Measurements from ENCODE around the gene FRMD5.
"Not testable (repeated sequence)": the region's sequence is repeated elsewhere in the genome, so short reads cannot be mapped to it uniquely, and the experiment has no call there.

Gene FRMD5

GRCh38 chr15:44033894-44034293 is 161.2 kb downstream of the FRMD5 start:
- H3K27me3 ChIP-seq (ENCODE audit: control insufficient read depth, insufficient read depth, low read length): no peaks in the 10 kb centered on the region
- H3K9me3 ChIP-seq (ENCODE audit: control insufficient read depth, insufficient read depth, low read length): no peaks in the 10 kb centered on the region
- no peak overlapping the region for H3K9ac ChIP-seq (ENCODE audit: low read depth, low read length)
- no peaks in the 10 kb centered on the region for H3K36me3 ChIP-seq (ENCODE audit: control insufficient read depth, insufficient read depth, low read length)
- no peak overlapping the region for H3K27ac ChIP-seq (ENCODE audit: low read depth, low read length)
- H3K4me1 ChIP-seq (ENCODE audit: control insufficient read depth, insufficient read depth, low read length): peaks cover 12% of the 10 kb centered on the region
- H3K4me3 ChIP-seq (ENCODE audit: low read depth, low read length): no peak overlapping the region

GRCh38 chr15:44032820-44033219 is 162.3 kb downstream of the FRMD5 start:
- H3K4me1 ChIP-seq (ENCODE audit: control insufficient read depth, insufficient read depth, low read length); H3K36me3 ChIP-seq (ENCODE audit: control insufficient read depth, insufficient read depth, low read length); H3K27ac ChIP-seq (ENCODE audit: low read depth, low read length); H3K9me3 ChIP-seq (ENCODE audit: control insufficient read depth, insufficient read depth, low read length); H3K9ac ChIP-seq (ENCODE audit: low read depth, low read length); H3K4me3 ChIP-seq (ENCODE audit: low read depth, low read length); H3K27me3 ChIP-seq (ENCODE audit: control insufficient read depth, insufficient read depth, low read length): not testable (repeated sequence)

GRCh38 chr15:44029940-44030568 is 165.0 kb downstream of the FRMD5 start:
- Histone ChIP-seq H3K36me3 (ENCODE audit: control insufficient read depth, insufficient read depth, low read length) (no peaks in the 10 kb centered on the region), H3K27me3 (ENCODE audit: control insufficient read depth, insufficient read depth, low read length) (no peaks in the 10 kb centered on the region), H3K4me3 (ENCODE audit: low read depth, low read length) (no peak overlapping the region), H3K9ac (ENCODE audit: low read depth, low read length) (no peak overlapping the region), H3K4me1 (ENCODE audit: control insufficient read depth, insufficient read depth, low read length) (peaks cover 7% of the 10 kb centered on the region; the same call in 1 of the 2 replicates), H3K27ac (ENCODE audit: low read depth, low read length) (no peak overlapping the region), H3K9me3 (ENCODE audit: control insufficient read depth, insufficient read depth, low read length) (no peaks in the 10 kb centered on the region)

- H3K36me3 ChIP-seq (ENCODE audit: control insufficient read depth, insufficient read depth, low read length): no peaks in the 10 kb centered on the region
- peaks cover 7% of the 10 kb centered on the region; the same call in 1 of the 2 replicates for H3K4me1 ChIP-seq (ENCODE audit: control insufficient read depth, insufficient read depth, low read length)
- no peak overlapping the region for H3K4me3 ChIP-seq (ENCODE audit: low read depth, low read length)
- no peaks in the 10 kb centered on the region for H3K27me3 ChIP-seq (ENCODE audit: control insufficient read depth, insufficient read depth, low read length)
- no peak overlapping the region for H3K27ac ChIP-seq (ENCODE audit: low read depth, low read length)
- H3K9me3 ChIP-seq (ENCODE audit: control insufficient read depth, insufficient read depth, low read length): no peaks in the 10 kb centered on the region
- H3K9ac ChIP-seq (ENCODE audit: low read depth, low read length): no peak overlapping the region
Observed at GRCh38 chr15:44029003-44029402, 166.1 kb downstream of the FRMD5 start.

- H3K4me3 ChIP-seq (ENCODE audit: low read depth, low read length): no peak overlapping the region
- H3K27ac ChIP-seq (ENCODE audit: low read depth, low read length): no peak overlapping the region
- no peaks in the 10 kb centered on the region for H3K9me3 ChIP-seq (ENCODE audit: control insufficient read depth, insufficient read depth, low read length)
- H3K4me1 ChIP-seq (ENCODE audit: control insufficient read depth, insufficient read depth, low read length): peaks cover 7% of the 10 kb centered on the region; the same call in 1 of the 2 replicates
- H3K9ac ChIP-seq (ENCODE audit: low read depth, low read length): no peak overlapping the region
- no peaks in the 10 kb centered on the region for H3K36me3 ChIP-seq (ENCODE audit: control insufficient read depth, insufficient read depth, low read length)
- H3K27me3 ChIP-seq (ENCODE audit: control insufficient read depth, insufficient read depth, low read length): no peaks in the 10 kb centered on the region
Observed at GRCh38 chr15:44028349-44028748, 166.7 kb downstream of the FRMD5 start.

- H3K27ac ChIP-seq (ENCODE audit: low read depth, low read length): no peak overlapping the region
- no peaks in the 10 kb centered on the region for H3K27me3 ChIP-seq (ENCODE audit: control insufficient read depth, insufficient read depth, low read length)
- no peak overlapping the region for H3K4me3 ChIP-seq (ENCODE audit: low read depth, low read length)
- no peaks in the 10 kb centered on the region for H3K9me3 ChIP-seq (ENCODE audit: control insufficient read depth, insufficient read depth, low read length)
- H3K9ac ChIP-seq (ENCODE audit: low read depth, low read length): no peak overlapping the region
- no peaks in the 10 kb centered on the region for H3K4me1 ChIP-seq (ENCODE audit: control insufficient read depth, insufficient read depth, low read length)
- H3K36me3 ChIP-seq (ENCODE audit: control insufficient read depth, insufficient read depth, low read length): no peaks in the 10 kb centered on the region
Observed at GRCh38 chr15:44024155-44024554, 170.9 kb downstream of the FRMD5 start.

GRCh38 chr15:44023176-44023575 is 171.9 kb downstream of the FRMD5 start:
- Histone ChIP-seq H3K9me3 (ENCODE audit: control insufficient read depth, insufficient read depth, low read length) (no peaks in the 10 kb centered on the region), H3K9ac (ENCODE audit: low read depth, low read length) (no peak overlapping the region), H3K27ac (ENCODE audit: low read depth, low read length) (no peak overlapping the region), H3K4me1 (ENCODE audit: control insufficient read depth, insufficient read depth, low read length) (no peaks in the 10 kb centered on the region), H3K36me3 (ENCODE audit: control insufficient read depth, insufficient read depth, low read length) (no peaks in the 10 kb centered on the region), H3K27me3 (ENCODE audit: control insufficient read depth, insufficient read depth, low read length) (no peaks in the 10 kb centered on the region), H3K4me3 (ENCODE audit: low read depth, low read length) (no peak overlapping the region)

GRCh38 chr15:44018151-44018550 is 176.9 kb downstream of the FRMD5 start:
- Histone ChIP-seq H3K36me3 (ENCODE audit: control insufficient read depth, insufficient read depth, low read length) (no peaks in the 10 kb centered on the region), H3K9me3 (ENCODE audit: control insufficient read depth, insufficient read depth, low read length) (no peaks in the 10 kb centered on the region), H3K27me3 (ENCODE audit: control insufficient read depth, insufficient read depth, low read length) (no peaks in the 10 kb centered on the region), H3K27ac (ENCODE audit: low read depth, low read length) (no peak overlapping the region), H3K4me1 (ENCODE audit: control insufficient read depth, insufficient read depth, low read length) (no peaks in the 10 kb centered on the region), H3K4me3 (ENCODE audit: low read depth, low read length) (no peak overlapping the region), H3K9ac (ENCODE audit: low read depth, low read length) (no peak overlapping the region)

GRCh38 chr15:44015545-44016305 is 179.3 kb downstream of the FRMD5 start:
- no peak overlapping the region for H3K4me3 ChIP-seq (ENCODE audit: low read depth, low read length)
- no peaks in the 10 kb centered on the region for H3K36me3 ChIP-seq (ENCODE audit: control insufficient read depth, insufficient read depth, low read length)
- no peak overlapping the region for H3K27ac ChIP-seq (ENCODE audit: low read depth, low read length)
- H3K9ac ChIP-seq (ENCODE audit: low read depth, low read length): no peak overlapping the region
- no peaks in the 10 kb centered on the region for H3K9me3 ChIP-seq (ENCODE audit: control insufficient read depth, insufficient read depth, low read length)
- H3K4me1 ChIP-seq (ENCODE audit: control insufficient read depth, insufficient read depth, low read length): no peaks in the 10 kb centered on the region
- H3K27me3 ChIP-seq (ENCODE audit: control insufficient read depth, insufficient read depth, low read length): no peaks in the 10 kb centered on the region

- no peak overlapping the region for H3K27ac ChIP-seq (ENCODE audit: low read depth, low read length)
- H3K27me3 ChIP-seq (ENCODE audit: control insufficient read depth, insufficient read depth, low read length): no peaks in the 10 kb centered on the region
- no peak overlapping the region for H3K9ac ChIP-seq (ENCODE audit: low read depth, low read length)
- no peaks in the 10 kb centered on the region for H3K4me1 ChIP-seq (ENCODE audit: control insufficient read depth, insufficient read depth, low read length)
- no peaks in the 10 kb centered on the region for H3K36me3 ChIP-seq (ENCODE audit: control insufficient read depth, insufficient read depth, low read length)
- H3K9me3 ChIP-seq (ENCODE audit: control insufficient read depth, insufficient read depth, low read length): no peaks in the 10 kb centered on the region
- no peak overlapping the region for H3K4me3 ChIP-seq (ENCODE audit: low read depth, low read length)
Observed at GRCh38 chr15:44011238-44011854, 183.7 kb downstream of the FRMD5 start.

- Histone ChIP-seq H3K27ac (ENCODE audit: low read depth, low read length) (no peak overlapping the region), H3K27me3 (ENCODE audit: control insufficient read depth, insufficient read depth, low read length) (no peaks in the 10 kb centered on the region), H3K4me1 (ENCODE audit: control insufficient read depth, insufficient read depth, low read length) (no peaks in the 10 kb centered on the region), H3K4me3 (ENCODE audit: low read depth, low read length) (no peak overlapping the region), H3K36me3 (ENCODE audit: control insufficient read depth, insufficient read depth, low read length) (no peaks in the 10 kb centered on the region), H3K9ac (ENCODE audit: low read depth, low read length) (no peak overlapping the region), H3K9me3 (ENCODE audit: control insufficient read depth, insufficient read depth, low read length) (no peaks in the 10 kb centered on the region)
Observed at GRCh38 chr15:44010089-44010488, 185.0 kb downstream of the FRMD5 start.

Data from HUES48 (cell line).